KOPT-K1 (cell line): ENCODE measurements around the gene TNFSF12.
A peak's percentile ranks its signal among the peaks of the same experiment; 100 is the strongest.

ENCODE experiments used
- H3K27ac ChIP-seq: fragments of 200-600 bp; sonication (generic); 2 replicates; pipeline ENCODE4 v1.5.1; 2016; ENCODE audit warnings: antibody characterized with exemption, mild to moderate bottlenecking, low read depth, low read length; ENCODE audit not compliant: poor library complexity, severe bottlenecking
- H3K36me3 ChIP-seq: fragments of 200-600 bp; sonication (generic); 2 replicates; pipeline ENCODE4 v1.5.1; 2017; ENCODE audit warnings: antibody characterized with exemption, mild to moderate bottlenecking, low read length, moderate library complexity; ENCODE audit not compliant: insufficient read depth
- H3K9me3 ChIP-seq: fragments of 200-600 bp; sonication (generic); 2 replicates; pipeline ENCODE4 v1.5.1; 2017; ENCODE audit warnings: antibody characterized with exemption, low read length, mild to moderate bottlenecking; ENCODE audit not compliant: insufficient read depth, poor library complexity, severe bottlenecking

Gene TNFSF12

GRCh38 chr17:7557147-7557764 is 8.4 kb downstream of the TNFSF12 start:
- Histone ChIP-seq H3K9me3 (no peaks in the 10 kb centered on the region), H3K36me3 (no peaks in the 10 kb centered on the region), H3K27ac (no peak overlapping the region)

GRCh38 chr17:7557775-7558543 is 9.1 kb downstream of the TNFSF12 start:
- Histone ChIP-seq H3K36me3 (peaks cover 2% of the 10 kb centered on the region; the same call in 1 of the 2 replicates), H3K27ac (no peak overlapping the region)

GRCh38 chr17:7558544-7559319 is 9.9 kb downstream of the TNFSF12 start, which contains the start of gene TNFSF13:
TNFSF13 (plus strand) TSS chr17:7558750; CDS start chr17:7559040, 290 bp downstream.
- H3K36me3 ChIP-seq, result peaks cover 10% of the 10 kb centered on the region
- H3K9me3 ChIP-seq, result no peaks in the 10 kb centered on the region
- H3K27ac ChIP-seq, result no peak within 1 kb of the TSS

More at GRCh38 chr17:7557775-7558543, 9.1 kb downstream of the TNFSF12 start:
- H3K9me3 ChIP-seq, result no peaks in the 10 kb centered on the region

- Histone ChIP-seq H3K9me3 (no peaks in the 10 kb centered on the region), H3K36me3 (peaks cover 18% of the 10 kb centered on the region), H3K27ac (no peak overlapping the region)
These were observed 10.7 kb downstream of the TNFSF12 start for GRCh38 chr17:7559320-7560171.

- Histone ChIP-seq H3K36me3 (peaks cover 27% of the 10 kb centered on the region), H3K27ac (peak overlapping the region; percentile 76)
These were observed 11.5 kb downstream of the TNFSF12 start for GRCh38 chr17:7560172-7561027.

GRCh38 chr17:7561028-7561575 is 12.2 kb downstream of the TNFSF12 start:
- Histone ChIP-seq H3K9me3 (no peaks in the 10 kb centered on the region), H3K27ac (peak overlapping the region; percentile 76), H3K36me3 (peaks cover 34% of the 10 kb centered on the region)

More at GRCh38 chr17:7560172-7561027, 11.5 kb downstream of the TNFSF12 start:
- no peaks in the 10 kb centered on the region for H3K9me3 ChIP-seq

- no peaks in the 10 kb centered on the region for H3K9me3 ChIP-seq
- H3K36me3 ChIP-seq, result peaks cover 40% of the 10 kb centered on the region
- peak within 1 kb of the TSS; percentile 76 for H3K27ac ChIP-seq
These were observed 12.8 kb downstream of the TNFSF12 start, which contains the start of gene SENP3 for GRCh38 chr17:7561589-7562207. SENP3 (plus strand) TSS chr17:7561919; CDS start chr17:7563077, 1,158 bp downstream.

GRCh38 chr17:7562208-7562605 is 13.3 kb downstream of the TNFSF12 start:
- Histone ChIP-seq H3K27ac (peak overlapping the region; percentile 76), H3K36me3 (peaks cover 45% of the 10 kb centered on the region)

GRCh38 chr17:7563115-7563869 is 14.4 kb downstream of the TNFSF12 start:
- Histone ChIP-seq H3K9me3 (no peaks in the 10 kb centered on the region), H3K36me3 (peaks cover 53% of the 10 kb centered on the region), H3K27ac (no peak overlapping the region)

More at GRCh38 chr17:7562208-7562605, 13.3 kb downstream of the TNFSF12 start:
- H3K9me3 ChIP-seq, result no peaks in the 10 kb centered on the region

GRCh38 chr17:7569571-7569970 is 20.7 kb downstream of the TNFSF12 start:
- no peak overlapping the region for H3K27ac ChIP-seq
- peaks cover 73% of the 10 kb centered on the region for H3K36me3 ChIP-seq
- H3K9me3 ChIP-seq, result no peaks in the 10 kb centered on the region

- Histone ChIP-seq H3K36me3 (peaks cover 73% of the 10 kb centered on the region), H3K9me3 (no peaks in the 10 kb centered on the region), H3K27ac (no peak overlapping the region)
These were observed 21.5 kb downstream of the TNFSF12 start for GRCh38 chr17:7570351-7570750.

- peak overlapping the region; percentile 73 for H3K27ac ChIP-seq
- peaks cover 73% of the 10 kb centered on the region for H3K36me3 ChIP-seq
- H3K9me3 ChIP-seq, result no peaks in the 10 kb centered on the region
These were observed 23.4 kb downstream of the TNFSF12 start for GRCh38 chr17:7572338-7572587.
